Cardiac fibroblast (primary cell): ENCODE results near the gene ARHGEF19.

ENCODE experiments used
- DNase-seq, 2 donors: peaks; one replicate each; pipeline versions ENCODE4 v3.0.0 to v3.0.0-alpha.2; 2010; ENCODE audit warnings: low read depth in 2 of 2
- H3K4me3 ChIP-seq, 2 donors: replicated peaks in 1 of 2; 1 replicate in 1 of 2; 2 replicates in 1 of 2; pipeline ENCODE4 v1.5.1; 2011; ENCODE audit warnings: low read depth in 2 of 2, low read length in 2 of 2, mild to moderate bottlenecking in 2 of 2, moderate library complexity in 1 of 2
- TF ChIP-seq, protein P1 (sequence below): IDR thresholded peaks from one replicate; pipeline ENCODE4 v1.5.1; 2011; ENCODE audit warnings: low read depth, mild to moderate bottlenecking, low read length, inconsistent platforms

ARHGEF19 gene

DNA sequence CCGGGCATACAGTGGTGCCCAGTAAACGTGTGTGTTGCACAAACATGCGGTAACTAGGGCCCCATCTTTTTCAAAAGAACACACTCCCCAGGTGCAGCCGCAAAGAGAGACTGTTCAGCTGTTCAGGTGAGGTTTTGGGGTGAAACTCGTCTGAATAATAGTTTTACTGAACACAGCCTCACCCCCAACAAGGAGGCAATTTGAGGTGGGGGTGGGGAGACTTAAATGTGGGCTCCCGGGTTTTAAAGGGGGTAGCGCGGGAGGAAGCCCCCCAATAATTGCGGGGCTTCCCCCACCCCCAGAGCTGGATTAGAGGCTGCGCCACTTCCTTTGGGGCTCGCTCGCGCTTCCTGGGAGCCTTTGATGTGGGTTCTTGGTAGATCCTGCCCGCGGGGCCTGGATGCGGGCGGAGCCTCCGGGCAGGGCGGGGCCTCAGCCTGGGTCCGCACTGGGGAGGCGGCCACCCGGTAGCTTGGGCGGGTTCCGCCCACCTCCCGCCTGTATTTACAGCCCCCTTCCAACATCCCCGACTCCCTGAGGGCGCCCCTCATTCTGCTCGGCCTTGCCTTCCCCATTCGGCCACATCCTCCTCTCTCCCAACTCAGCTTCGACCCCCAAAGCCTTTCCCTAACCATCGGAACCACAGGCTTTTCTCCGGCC, 50.2 kb downstream of the ARHGEF19 start:
- no peak overlapping the region for H3K4me3 ChIP-seq
- DNase-seq, result no peak
- TF ChIP-seq, protein P1, sequence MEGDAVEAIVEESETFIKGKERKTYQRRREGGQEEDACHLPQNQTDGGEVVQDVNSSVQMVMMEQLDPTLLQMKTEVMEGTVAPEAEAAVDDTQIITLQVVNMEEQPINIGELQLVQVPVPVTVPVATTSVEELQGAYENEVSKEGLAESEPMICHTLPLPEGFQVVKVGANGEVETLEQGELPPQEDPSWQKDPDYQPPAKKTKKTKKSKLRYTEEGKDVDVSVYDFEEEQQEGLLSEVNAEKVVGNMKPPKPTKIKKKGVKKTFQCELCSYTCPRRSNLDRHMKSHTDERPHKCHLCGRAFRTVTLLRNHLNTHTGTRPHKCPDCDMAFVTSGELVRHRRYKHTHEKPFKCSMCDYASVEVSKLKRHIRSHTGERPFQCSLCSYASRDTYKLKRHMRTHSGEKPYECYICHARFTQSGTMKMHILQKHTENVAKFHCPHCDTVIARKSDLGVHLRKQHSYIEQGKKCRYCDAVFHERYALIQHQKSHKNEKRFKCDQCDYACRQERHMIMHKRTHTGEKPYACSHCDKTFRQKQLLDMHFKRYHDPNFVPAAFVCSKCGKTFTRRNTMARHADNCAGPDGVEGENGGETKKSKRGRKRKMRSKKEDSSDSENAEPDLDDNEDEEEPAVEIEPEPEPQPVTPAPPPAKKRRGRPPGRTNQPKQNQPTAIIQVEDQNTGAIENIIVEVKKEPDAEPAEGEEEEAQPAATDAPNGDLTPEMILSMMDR, result no peak

DNA sequence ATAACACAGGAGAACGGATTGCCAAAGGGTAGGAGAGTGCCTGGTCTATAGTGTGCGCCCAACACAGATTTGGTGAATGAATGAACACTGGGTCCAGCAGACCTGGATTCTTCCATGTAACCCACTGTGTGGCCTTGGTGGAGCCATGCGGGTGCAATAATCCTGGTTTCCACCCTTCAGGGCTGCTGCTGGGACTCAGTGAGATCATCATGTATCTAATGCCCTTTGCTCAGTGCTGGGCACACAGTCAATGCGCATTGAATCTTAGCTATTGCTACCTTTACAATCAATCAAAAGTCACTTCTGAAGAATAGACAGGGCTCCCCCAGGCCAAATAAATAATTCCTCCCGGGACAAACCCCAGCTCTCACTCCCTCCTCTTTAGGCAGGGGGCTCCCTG, 50.7 kb downstream of the ARHGEF19 start:
- TF ChIP-seq, protein P1, result no peak
- no peak overlapping the region for H3K4me3 ChIP-seq
- no peak for DNase-seq

DNA sequence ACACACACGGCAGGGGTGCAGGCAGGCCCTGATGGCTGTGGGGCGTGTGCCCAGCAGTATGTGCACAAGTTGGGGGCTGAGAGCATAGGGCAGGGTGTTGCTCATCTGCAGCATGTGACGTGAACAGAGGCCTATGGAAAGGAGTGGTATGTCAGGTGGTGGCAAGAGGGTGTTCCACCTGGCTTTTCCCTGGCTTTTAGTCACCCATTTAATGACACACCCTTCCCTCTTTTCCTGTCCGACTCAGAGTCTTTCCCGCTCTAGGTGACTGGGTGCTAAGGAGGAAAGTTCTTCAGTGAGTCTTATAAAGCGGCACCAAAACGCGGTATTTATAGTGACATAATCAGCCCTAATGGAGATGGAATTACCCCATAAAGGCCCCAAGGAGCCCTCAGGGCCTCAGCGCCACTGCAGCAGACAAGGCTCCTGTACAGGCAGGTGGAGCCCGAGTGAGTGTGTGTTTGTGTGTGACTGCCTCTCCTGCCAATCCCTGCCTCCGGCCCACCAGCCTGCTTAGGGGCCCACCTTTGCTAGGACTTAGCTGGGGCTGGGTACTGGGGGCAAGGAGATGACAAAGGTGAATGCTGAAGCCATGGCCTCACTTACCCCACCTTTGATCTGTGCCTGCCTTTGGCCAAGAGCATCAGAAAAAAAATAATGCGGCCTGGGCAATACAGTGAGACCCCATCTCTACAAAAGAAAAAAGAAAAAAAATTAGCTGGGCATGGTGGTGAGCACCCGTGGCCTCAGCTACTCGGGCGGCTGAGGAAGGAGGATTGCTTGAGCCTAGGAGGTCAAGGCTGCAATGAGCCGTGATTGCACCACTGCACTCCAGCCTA, 53.2 kb downstream of the ARHGEF19 start:
- DNase-seq, result no peak
- H3K4me3 ChIP-seq, result no peak overlapping the region
- TF ChIP-seq, protein P1, result no peak

DNA sequence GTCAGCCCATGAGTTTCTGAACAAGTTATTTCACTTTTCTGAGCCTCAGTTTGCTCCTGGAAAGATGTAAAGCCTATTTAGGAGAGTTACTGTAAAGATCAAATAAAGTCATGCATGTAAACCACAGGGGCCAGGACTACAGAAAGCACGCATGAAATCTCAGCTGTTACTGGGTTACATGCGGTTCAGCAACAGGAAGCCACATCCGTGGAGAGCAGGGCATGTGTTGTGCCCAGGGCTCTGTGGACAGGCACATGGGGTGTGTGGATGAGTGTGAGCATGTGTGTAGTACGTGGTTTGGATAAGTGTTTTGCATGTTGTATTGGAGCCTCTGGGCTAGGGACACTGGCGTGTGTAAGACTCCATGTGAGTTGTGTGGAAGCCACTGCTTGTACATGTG, 54.4 kb downstream of the ARHGEF19 start:
- H3K4me3 ChIP-seq, result no peak overlapping the region
- TF ChIP-seq, protein P1, result no peak
- DNase-seq, result no peak

DNA sequence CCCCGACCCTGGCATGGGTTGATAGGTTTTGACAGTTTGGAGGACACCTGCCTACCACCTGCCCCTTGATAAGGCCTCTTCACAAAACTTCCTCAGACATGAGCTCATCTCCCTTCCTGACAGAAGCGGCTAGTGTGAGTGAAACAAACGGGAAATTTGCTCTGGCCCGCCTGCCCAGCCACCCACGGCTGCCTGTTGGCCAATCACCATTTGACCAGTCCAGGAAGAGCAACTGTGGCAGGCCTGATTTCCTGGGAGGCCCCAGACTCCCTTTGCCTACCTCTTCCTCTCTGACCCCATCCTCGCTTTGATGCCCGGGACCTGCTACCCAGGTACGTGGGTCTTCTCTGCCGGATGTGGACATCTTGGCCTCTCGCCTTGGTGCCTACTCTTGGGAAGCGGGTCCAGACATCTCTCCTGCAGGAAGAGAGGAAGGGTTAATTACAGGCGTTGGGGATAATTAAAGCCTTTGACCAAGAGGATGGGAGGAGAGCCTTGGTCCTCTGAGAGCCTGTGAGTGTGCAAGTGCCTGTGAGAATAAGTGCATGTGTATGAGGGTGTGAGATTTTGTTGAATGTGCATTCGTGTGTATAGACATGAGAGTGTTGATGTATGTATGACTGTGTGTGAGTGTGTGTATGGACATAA, 55.5 kb downstream of the ARHGEF19 start:
- TF ChIP-seq, protein P1, result no peak
- peak; percentile 57 to 65 for DNase-seq
- no peak overlapping the region for H3K4me3 ChIP-seq

DNA sequence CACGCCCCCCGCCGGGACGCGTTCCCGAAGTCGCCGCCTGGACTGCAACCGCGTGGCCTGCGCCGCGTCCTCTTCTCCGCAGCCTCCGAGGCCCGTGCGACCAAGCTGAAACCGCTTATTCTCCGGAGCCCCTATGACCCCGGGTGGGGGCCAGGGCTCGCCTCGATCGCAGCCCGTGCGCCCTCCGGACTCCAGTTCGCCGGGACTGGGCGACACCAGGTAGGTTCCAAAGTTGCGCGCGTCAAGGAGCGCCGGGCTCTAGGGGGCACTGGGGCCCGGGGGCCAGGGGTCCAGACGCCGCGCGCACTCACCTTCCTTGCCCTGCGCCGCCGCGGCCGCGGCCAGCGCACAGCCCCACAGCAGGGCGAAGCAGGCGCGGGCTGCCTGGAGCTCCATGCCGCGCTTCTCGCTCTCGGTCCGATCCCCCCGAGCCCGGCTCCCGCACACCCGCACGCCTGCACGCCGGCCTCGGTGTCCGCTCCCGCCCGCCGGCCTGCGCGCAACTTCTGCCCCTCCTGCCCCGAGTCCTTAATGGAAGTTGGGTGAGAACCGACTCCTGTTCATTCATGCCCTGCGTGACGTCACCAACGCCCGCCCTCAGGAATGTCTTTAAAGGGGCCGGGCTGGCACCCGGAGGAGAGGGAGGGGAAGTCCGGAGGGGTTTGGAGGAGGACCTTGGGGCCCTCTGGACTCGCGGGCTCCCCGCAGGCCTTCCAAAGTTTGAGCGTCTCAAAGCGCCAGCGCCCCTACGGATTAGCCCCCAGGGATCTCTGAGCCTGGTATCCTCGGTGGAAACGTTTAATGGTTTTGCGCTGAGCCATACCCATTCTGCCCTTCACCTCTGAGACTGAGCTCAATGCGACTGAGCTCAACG, 56.7 kb downstream of the ARHGEF19 start, which contains the start of gene EPHA2:
Gene EPHA2, minus strand, starts transcription at position 533 of the 874 bp plus-strand sequence. Its CDS starts 137 bp downstream, at position 396.
- TF ChIP-seq, protein P1, result no peak
- peak; percentile 86 to 90 for DNase-seq
- peak within 1 kb of the TSS; percentile 87 to 90 for H3K4me3 ChIP-seq
